SK-N-SH treated with all-trans-retinoic acid at 6 μM for 48 hours (cell line): ENCODE results near the gene KRTAP17-1.

Experiments used
- BACH2 ChIP-seq: fragments of 250-450 bp; sonication (Bioruptor Pico); IDR thresholded peaks from 2 replicates; pipeline ENCODE4 v1.9.0; 2021; ENCODE audit warnings: mild to moderate bottlenecking, borderline replicate concordance
- CREB5 ChIP-seq: fragments of 250-450 bp; sonication (Bioruptor Pico); IDR thresholded peaks from 2 replicates; pipeline ENCODE4 v1.5.1; 2020; ENCODE audit warnings: low read depth, mild to moderate bottlenecking, moderate library complexity
- OSR1 ChIP-seq: fragments of 250-450 bp; sonication (Bioruptor Pico); IDR thresholded peaks from 2 replicates; pipeline ENCODE4 v1.8.0; 2022; ENCODE audit warnings: moderate library complexity, mild to moderate bottlenecking, inconsistent platforms
- PATZ1 ChIP-seq: fragments of 250-450 bp; sonication (Bioruptor Pico); IDR thresholded peaks from 2 replicates; pipeline ENCODE4 v1.8.0; 2020; ENCODE audit warnings: mild to moderate bottlenecking, moderate library complexity, borderline replicate concordance
- POU6F1 ChIP-seq: fragments of 250-450 bp; sonication (Bioruptor Pico); IDR thresholded peaks from 2 replicates; pipeline ENCODE4 v1.8.0; 2021; ENCODE audit warnings: low read depth, mild to moderate bottlenecking, moderate library complexity, borderline replicate concordance
- TCF4 ChIP-seq: fragments of 250-450 bp; sonication (Bioruptor Pico); IDR thresholded peaks from 2 replicates; pipeline ENCODE4 v1.8.0; 2021; ENCODE audit warnings: mild to moderate bottlenecking, moderate library complexity, borderline replicate concordance
- ZNF565 ChIP-seq: fragments of 450-650 bp; formaldehyde crosslinking; conservative IDR thresholded peaks from 2 replicates; pipeline ENCODE4 v1.5.0; 2020; ENCODE audit warnings: low read depth, mild to moderate bottlenecking, moderate library complexity
- ZNF70 ChIP-seq: fragments of 450-650 bp; formaldehyde crosslinking; IDR thresholded peaks from 2 replicates; pipeline ENCODE4 v1.5.0; 2020; ENCODE audit warnings: mild to moderate bottlenecking, moderate library complexity

GRCh38 chr17:41267711-41268110 lies 47.8 kb downstream of the KRTAP17-1 start:
- no peak for TF ChIP-seq CREB5 (CRISPR knock-in tag)
- TF ChIP-seq BACH2 (CRISPR knock-in tag) = no peak
- no peak for TF ChIP-seq PATZ1 (CRISPR knock-in tag)
- TF ChIP-seq ZNF565 (CRISPR knock-in tag) = no peak
- TF ChIP-seq OSR1 = no peak
- TF ChIP-seq TCF4 (CRISPR knock-in tag) = no peak
- TF ChIP-seq POU6F1 (CRISPR knock-in tag) = no peak
- TF ChIP-seq ZNF70 (CRISPR knock-in tag) = no peak
